K562 (cell line): Measurements from ENCODE around the gene LATS2. TPM values are rescaled to one million over a fixed set of nuclear protein-coding genes. Genes with fewer than 3 reads are reported as not detected.

Source experiments
- ARID1B ChIP-seq: fragments of 450-650 bp; IDR thresholded peaks from 2 replicates; pipeline ENCODE4 v1.6.1; 2016; ENCODE audit warnings: antibody characterized with exemption, mild to moderate bottlenecking, inconsistent platforms
- BRD4 ChIP-seq: fragments of 200-600 bp; sonication (generic); IDR thresholded peaks from 2 replicates; pipeline ENCODE4 v1.6.1; 2017; ENCODE audit warnings: inconsistent platforms
- BRD9 ChIP-seq: fragments of 450-650 bp; IDR thresholded peaks from 2 replicates; pipeline ENCODE4 v1.6.1; 2018; ENCODE audit warnings: low read depth; ENCODE audit not compliant: partially characterized antibody
- CCAR2 ChIP-seq: fragments of 200-400 bp; formaldehyde crosslinking; IDR thresholded peaks from 2 replicates; pipeline ENCODE4 v1.6.1; 2017; ENCODE audit warnings: mild to moderate bottlenecking, low read depth, low read length
- HDAC3 ChIP-seq: fragments of 450-650 bp; IDR thresholded peaks from 2 replicates; pipeline ENCODE4 v1.6.1; 2018; ENCODE audit warnings: borderline replicate concordance, mild to moderate bottlenecking, moderate library complexity; ENCODE audit not compliant: partially characterized antibody
- HMG20A ChIP-seq: fragments of 450-650 bp; formaldehyde crosslinking; conservative IDR thresholded peaks from 2 replicates; pipeline ENCODE4 v1.4.0; 2020; ENCODE audit warnings: mild to moderate bottlenecking, mixed read lengths
- KLF10 ChIP-seq: fragments of 250-450 bp; sonication (Bioruptor Pico); IDR thresholded peaks from 2 replicates; pipeline ENCODE4 v1.6.1; 2021; ENCODE audit warnings: matching md5 sums
- MCM7 ChIP-seq, 2 experiments: fragments of 450-650 bp; IDR thresholded peaks; 2 replicates each; pipeline ENCODE4 v1.6.1; 2016 to 2018
- MEF2A ChIP-seq: IDR thresholded peaks from 2 replicates; pipeline ENCODE4 v1.6.1; 2011; ENCODE audit warnings: low read depth, mild to moderate bottlenecking, low read length, moderate library complexity; ENCODE audit not compliant: control insufficient read depth
- MIER1 ChIP-seq: fragments of 450-650 bp; IDR thresholded peaks from 2 replicates; pipeline ENCODE4 v1.6.1; 2016; ENCODE audit warnings: antibody characterized with exemption, mild to moderate bottlenecking, low read depth
- NFE2 ChIP-seq: IDR thresholded peaks from 2 replicates; pipeline ENCODE4 v1.6.1; 2014; ENCODE audit warnings: antibody characterized with exemption, low read depth
- NR1H2 ChIP-seq: sonication (generic); formaldehyde crosslinking; IDR thresholded peaks from 2 replicates; pipeline ENCODE4 v1.4.0; 2020; ENCODE audit warnings: mild to moderate bottlenecking, missing genetic modification reagents
- NRF1 ChIP-seq, 2 experiments: fragments of 450-650 bp; IDR thresholded peaks in 1 of 2; conservative IDR thresholded peaks in 1 of 2; 2 replicates each; pipeline ENCODE4 v1.6.1; 2014; ENCODE audit warnings: mild to moderate bottlenecking in 2 of 2
- RBM14 ChIP-seq: fragments of 200-400 bp; formaldehyde crosslinking; IDR thresholded peaks from 2 replicates; pipeline ENCODE4 v1.6.1; 2018; ENCODE audit warnings: low read depth, mild to moderate bottlenecking, low read length, moderate library complexity, borderline replicate concordance; ENCODE audit not compliant: insufficient read depth
- RBM25 ChIP-seq: fragments of 200-400 bp; formaldehyde crosslinking; IDR thresholded peaks from 2 replicates; pipeline ENCODE4 v1.6.1; 2018; ENCODE audit warnings: low read length, low read depth, moderate library complexity; ENCODE audit not compliant: severe bottlenecking
- SNAPC5 ChIP-seq: fragments of 250-450 bp; sonication (Bioruptor Pico); IDR thresholded peaks from 2 replicates; pipeline ENCODE4 v1.8.0; 2021; ENCODE audit warnings: moderate library complexity, mild to moderate bottlenecking, inconsistent platforms
- ZBTB9 ChIP-seq: fragments of 450-650 bp; formaldehyde crosslinking; IDR thresholded peaks from 2 replicates; pipeline ENCODE4 v1.4.0; 2020; ENCODE audit warnings: mild to moderate bottlenecking, moderate library complexity
- ZNF124 ChIP-seq: sonication (generic); formaldehyde crosslinking; IDR thresholded peaks from 2 replicates; pipeline ENCODE4 v1.8.1; 2022; ENCODE audit warnings: missing genetic modification reagents
- ZNF717 ChIP-seq: fragments of 250-450 bp; sonication (Bioruptor Pico); IDR thresholded peaks from 2 replicates; pipeline ENCODE4 v1.5.0; 2021
- polyA plus RNA-seq, 8 experiments: library from polyadenylated mRNA; depleted of rRNA in 4 of 8; stranded (reverse) in 5 of 8; unstranded in 3 of 8; fragments of >200 nt; fragmentation: Nextera tagmentation in 2 of 8; fragmentation: Illumina TruSeq in 1 of 8; extraction: Ambion mirVana in 2 of 8; extraction: Trizol in 1 of 8; gene quantifications; 2 replicates each; pipeline versions ENCODE4 v1.2.1 to v1.2.3, GENCODE V29; 2011 to 2014; ENCODE audit warnings: inconsistent platforms in 1 of 8, missing spikeins in 1 of 8
- total RNA-seq, 7 experiments: library from RNA; depleted of rRNA in 6 of 7; stranded (reverse); fragments of >200 nt in 6 of 7; fragmentation: Illumina TruSeq in 2 of 7; extraction: Trizol in 2 of 7; gene quantifications; 2 replicates each; pipeline versions ENCODE4 v1.2.1 to v1.2.3, GENCODE V29; 2011 to 2021; ENCODE audit warnings: low replicate concordance in 1 of 7
- TF ChIP-seq, protein P1 (sequence below): sonication (generic); formaldehyde crosslinking; IDR thresholded peaks from 2 replicates; pipeline ENCODE4 v1.8.0; 2023; ENCODE audit warnings: mild to moderate bottlenecking, missing genetic modification reagents
- TF ChIP-seq, protein P2 (sequence below): fragments of 250-450 bp; sonication (Bioruptor Pico); IDR thresholded peaks from 2 replicates; pipeline ENCODE4 v1.8.0; 2022; ENCODE audit warnings: moderate library complexity, mild to moderate bottlenecking, inconsistent platforms
- TF ChIP-seq, protein P3 (sequence below): sonication (generic); IDR thresholded peaks from 2 replicates; pipeline ENCODE4 v1.6.1; 2016
- TF ChIP-seq, protein P4 (sequence below): fragments of 250-450 bp; sonication (Bioruptor Pico); IDR thresholded peaks from 2 replicates; pipeline ENCODE4 v1.4.0; 2020; ENCODE audit warnings: mild to moderate bottlenecking, moderate library complexity

The LATS2 gene
- total and polyA plus RNA-seq, 9 of the 15 experiments (the other 6 are each of a cell fraction or from before 2014, with no cell fraction given), result 0.18 to 3.7 (median 0.76) TPM

- TF ChIP-seq BRD9, result no peak
- peak; percentile 80 for TF ChIP-seq ARID1B
- TF ChIP-seq RBM25, result no peak
- TF ChIP-seq RBM14, result no peak
- TF ChIP-seq NFE2, result 0 out of 2 replicates have a peak, but pooled peaks have one; percentile 3
- TF ChIP-seq, protein P1, sequence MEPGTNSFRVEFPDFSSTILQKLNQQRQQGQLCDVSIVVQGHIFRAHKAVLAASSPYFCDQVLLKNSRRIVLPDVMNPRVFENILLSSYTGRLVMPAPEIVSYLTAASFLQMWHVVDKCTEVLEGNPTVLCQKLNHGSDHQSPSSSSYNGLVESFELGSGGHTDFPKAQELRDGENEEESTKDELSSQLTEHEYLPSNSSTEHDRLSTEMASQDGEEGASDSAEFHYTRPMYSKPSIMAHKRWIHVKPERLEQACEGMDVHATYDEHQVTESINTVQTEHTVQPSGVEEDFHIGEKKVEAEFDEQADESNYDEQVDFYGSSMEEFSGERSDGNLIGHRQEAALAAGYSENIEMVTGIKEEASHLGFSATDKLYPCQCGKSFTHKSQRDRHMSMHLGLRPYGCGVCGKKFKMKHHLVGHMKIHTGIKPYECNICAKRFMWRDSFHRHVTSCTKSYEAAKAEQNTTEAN, result no peak
- TF ChIP-seq MIER1, result no peak
- no peak for TF ChIP-seq ZBTB9
- TF ChIP-seq KLF10 (CRISPR knock-in tag), result no peak
- no peak for TF ChIP-seq NRF1 (conservative IDR thresholded peaks at IDR 0.05 in 1 of 2, IDR thresholded peaks at IDR 0.05 in 1 of 2)
- TF ChIP-seq CCAR2, result no peak
- no peak for TF ChIP-seq ZNF124 (CRISPR knock-in tag)
- TF ChIP-seq MEF2A, result no peak
- no peak for TF ChIP-seq MCM7 (IDR thresholded peaks at IDR 0.05)
- TF ChIP-seq, protein P2, sequence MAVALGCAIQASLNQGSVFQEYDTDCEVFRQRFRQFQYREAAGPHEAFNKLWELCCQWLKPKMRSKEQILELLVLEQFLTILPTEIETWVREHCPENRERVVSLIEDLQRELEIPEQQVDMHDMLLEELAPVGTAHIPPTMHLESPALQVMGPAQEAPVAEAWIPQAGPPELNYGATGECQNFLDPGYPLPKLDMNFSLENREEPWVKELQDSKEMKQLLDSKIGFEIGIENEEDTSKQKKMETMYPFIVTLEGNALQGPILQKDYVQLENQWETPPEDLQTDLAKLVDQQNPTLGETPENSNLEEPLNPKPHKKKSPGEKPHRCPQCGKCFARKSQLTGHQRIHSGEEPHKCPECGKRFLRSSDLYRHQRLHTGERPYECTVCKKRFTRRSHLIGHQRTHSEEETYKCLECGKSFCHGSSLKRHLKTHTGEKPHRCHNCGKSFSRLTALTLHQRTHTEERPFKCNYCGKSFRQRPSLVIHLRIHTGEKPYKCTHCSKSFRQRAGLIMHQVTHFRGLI, result no peak
- TF ChIP-seq, protein P3, sequence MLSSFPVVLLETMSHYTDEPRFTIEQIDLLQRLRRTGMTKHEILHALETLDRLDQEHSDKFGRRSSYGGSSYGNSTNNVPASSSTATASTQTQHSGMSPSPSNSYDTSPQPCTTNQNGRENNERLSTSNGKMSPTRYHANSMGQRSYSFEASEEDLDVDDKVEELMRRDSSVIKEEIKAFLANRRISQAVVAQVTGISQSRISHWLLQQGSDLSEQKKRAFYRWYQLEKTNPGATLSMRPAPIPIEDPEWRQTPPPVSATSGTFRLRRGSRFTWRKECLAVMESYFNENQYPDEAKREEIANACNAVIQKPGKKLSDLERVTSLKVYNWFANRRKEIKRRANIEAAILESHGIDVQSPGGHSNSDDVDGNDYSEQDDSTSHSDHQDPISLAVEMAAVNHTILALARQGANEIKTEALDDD, result peak; percentile 45; the same call in 1 of the 2 replicates
- TF ChIP-seq BRD4, result no peak
- TF ChIP-seq, protein P4, sequence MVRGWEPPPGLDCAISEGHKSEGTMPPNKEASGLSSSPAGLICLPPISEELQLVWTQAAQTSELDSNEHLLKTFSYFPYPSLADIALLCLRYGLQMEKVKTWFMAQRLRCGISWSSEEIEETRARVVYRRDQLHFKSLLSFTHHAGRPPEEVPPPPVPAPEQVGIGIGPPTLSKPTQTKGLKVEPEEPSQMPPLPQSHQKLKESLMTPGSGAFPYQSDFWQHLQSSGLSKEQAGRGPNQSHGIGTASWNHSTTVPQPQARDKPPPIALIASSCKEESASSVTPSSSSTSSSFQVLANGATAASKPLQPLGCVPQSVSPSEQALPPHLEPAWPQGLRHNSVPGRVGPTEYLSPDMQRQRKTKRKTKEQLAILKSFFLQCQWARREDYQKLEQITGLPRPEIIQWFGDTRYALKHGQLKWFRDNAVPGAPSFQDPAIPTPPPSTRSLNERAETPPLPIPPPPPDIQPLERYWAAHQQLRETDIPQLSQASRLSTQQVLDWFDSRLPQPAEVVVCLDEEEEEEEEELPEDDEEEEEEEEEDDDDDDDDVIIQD (CRISPR knock-in tag), result no peak
- TF ChIP-seq ZNF717 (CRISPR knock-in tag), result no peak
- no peak for TF ChIP-seq NR1H2 (CRISPR knock-in tag)
- peak; percentile 58 for TF ChIP-seq HDAC3
- no peak for TF ChIP-seq SNAPC5
- TF ChIP-seq HMG20A, result no peak
Measured at GRCh38 chr13:20993661-20994440, 67.5 kb downstream of the LATS2 start (continued).
